K562 (cell line): Measurements from ENCODE around the gene RBPMS2. TPM values are rescaled to one million over a fixed set of nuclear protein-coding genes. Genes with fewer than 3 reads are reported as not detected.

Experiments used
- ATAC-seq: fragments of 200-7000 bp; cut with Tn5 transposase; 3 replicates; pipeline ENCODE4 v1.9.1; 2020; ENCODE audit warnings: moderate library complexity
- BruUV-seq: library from RNA; stranded (reverse); fragments of 400-500 nt; replicated peaks from 2 replicates; lab custom pipeline; 2021; lab: Mats Ljungman, UMichigan
- CTCF ChIA-PET: fragments of 300-600 bp; formaldehyde crosslinking; extraction: SDS; loops from one replicate; lab custom pipeline; 2021; ENCODE audit warnings: low intra/inter-chr PET ratio; lab: Yijun Ruan, JAX
- POLR2A ChIA-PET: fragments of 300-600, 350-650 bp; sonication (Branson Sonifier 250); formaldehyde crosslinking; extraction: SDS; loops from one replicate; lab custom pipeline; 2021; ENCODE audit warnings: antibody characterized with exemption, inconsistent platforms; lab: Yijun Ruan, JAX
- DNase-seq, 4 experiments: peaks; one replicate each; pipeline versions ENCODE4 v3.0.0 to v3.0.0-alpha.2; 2011 to 2018; ENCODE audit warnings: low spot score in 3 of 4, mixed read lengths in 3 of 4; ENCODE audit errors: extremely low read depth in 1 of 4
- FAIRE-seq: peaks from 2 replicates; lab custom pipeline; 2011; peaks lifted over from hg19 to GRCh38; lab: Jason Lieb, UNC
- H2AFZ ChIP-seq: 2 replicates; pipeline ENCODE4 v1.6.0; 2011; ENCODE audit warnings: low read depth, low read length, control low read depth, inconsistent platforms
- H3K27ac ChIP-seq: fragments of 200-600 bp; 3 replicates; pipeline ENCODE4 v1.8.0; 2011; ENCODE audit warnings: low read depth, mild to moderate bottlenecking, control low read depth, inconsistent platforms, low read length, moderate library complexity, mixed read lengths; ENCODE audit errors: extremely low read depth
- H3K27me3 ChIP-seq, 2 experiments: fragments of 300-600 bp in 1 of 2; 2 replicates in 1 of 2; 3 replicates in 1 of 2; pipeline versions ENCODE4 v1.6.0 to v1.8.0; 2011; ENCODE audit warnings: inconsistent platforms in 2 of 2, low read length in 2 of 2, mild to moderate bottlenecking in 1 of 2, mixed read lengths in 1 of 2, moderate library complexity in 1 of 2; ENCODE audit not compliant: control insufficient read depth in 2 of 2, insufficient read depth in 2 of 2
- H3K36me3 ChIP-seq: fragments of 300-600 bp; 3 replicates; pipeline ENCODE4 v1.8.0; 2011; ENCODE audit warnings: mild to moderate bottlenecking, low read length, inconsistent platforms; ENCODE audit not compliant: control insufficient read depth, insufficient read depth
- H3K4me1 ChIP-seq, 2 experiments: fragments of 200-600 bp in 1 of 2; replicated peaks in 1 of 2; 2 replicates in 1 of 2; 3 replicates in 1 of 2; pipeline versions ENCODE4 v1.5.1 to v1.8.0; 2011; ENCODE audit warnings: inconsistent platforms in 2 of 2, low read length in 2 of 2, mild to moderate bottlenecking in 1 of 2, mixed read lengths in 1 of 2, moderate library complexity in 1 of 2; ENCODE audit not compliant: control insufficient read depth in 2 of 2, insufficient read depth in 2 of 2
- H3K4me2 ChIP-seq: 2 replicates; pipeline ENCODE4 v1.6.1; 2011; ENCODE audit warnings: low read length, control low read depth, inconsistent platforms, mixed read lengths; ENCODE audit not compliant: insufficient read depth
- H3K4me3 ChIP-seq: fragments of 200-600 bp; sonication (generic), shearing (Covaris generic); 2 replicates; pipeline ENCODE4 v1.5.1; 2016; ENCODE audit warnings: control low read depth, inconsistent platforms
- H3K79me2 ChIP-seq: fragments of 200-600 bp; 3 replicates; pipeline ENCODE4 v1.8.0; 2011; ENCODE audit warnings: low read length, inconsistent platforms; ENCODE audit not compliant: control insufficient read depth, insufficient read depth
- H3K9ac ChIP-seq, 2 experiments: 2 replicates each; pipeline versions ENCODE4 v1.6.0 to v1.6.1; 2011; ENCODE audit warnings: low read depth in 2 of 2, low read length in 2 of 2, control low read depth in 1 of 2, inconsistent platforms in 1 of 2, mild to moderate bottlenecking in 1 of 2, mixed read lengths in 1 of 2; ENCODE audit not compliant: insufficient read depth in 1 of 2
- H3K9me1 ChIP-seq: one replicate; pipeline ENCODE4 v1.6.0; 2011; ENCODE audit warnings: inconsistent platforms, mild to moderate bottlenecking, low read length, moderate library complexity; ENCODE audit not compliant: control insufficient read depth, insufficient read depth
- H3K9me3 ChIP-seq: replicated peaks from 2 replicates; pipeline ENCODE4 v1.5.1; 2011; ENCODE audit warnings: low read depth, low read length, inconsistent platforms; ENCODE audit not compliant: control insufficient read depth, insufficient read depth
- H4K20me1 ChIP-seq: replicated peaks from 2 replicates; pipeline ENCODE4 v1.6.1; 2011; ENCODE audit warnings: low read length, inconsistent platforms, mixed read lengths; ENCODE audit not compliant: control insufficient read depth, insufficient read depth
- ETV5 ChIP-seq: sonication (generic); formaldehyde crosslinking; IDR thresholded peaks from 2 replicates; pipeline ENCODE4 v1.4.0; 2020; ENCODE audit warnings: low read depth, mild to moderate bottlenecking, missing genetic modification reagents
- HMBOX1 ChIP-seq: sonication (generic); IDR thresholded peaks from 2 replicates; pipeline ENCODE4 v1.6.1; 2016
- MLX ChIP-seq, 2 experiments: fragments of 450-650 bp in 1 of 2; sonication (generic) in 1 of 2; formaldehyde crosslinking; conservative IDR thresholded peaks; 2 replicates each; pipeline versions ENCODE4 v1.4.0 to v1.8.1; 2020 to 2022; ENCODE audit warnings: mild to moderate bottlenecking in 1 of 2, missing genetic modification reagents in 1 of 2
- PRDM10 ChIP-seq: fragments of 450-650 bp; IDR thresholded peaks from 2 replicates; pipeline ENCODE4 v1.6.1; 2018; ENCODE audit not compliant: partially characterized antibody
- RFX1 ChIP-seq: fragments of 450-650 bp; IDR thresholded peaks from 2 replicates; pipeline ENCODE4 v1.6.1; 2016; ENCODE audit warnings: mild to moderate bottlenecking, moderate library complexity
- RFX7 ChIP-seq: fragments of 250-450 bp; sonication (Bioruptor Pico); IDR thresholded peaks from 2 replicates; pipeline ENCODE4 v1.5.1; 2021; ENCODE audit warnings: mild to moderate bottlenecking
- TCF3 ChIP-seq: sonication (generic); formaldehyde crosslinking; IDR thresholded peaks from 2 replicates; pipeline ENCODE4 v1.4.0; 2020; ENCODE audit warnings: mild to moderate bottlenecking, missing genetic modification reagents
- VEZF1 ChIP-seq: fragments of 200-800 bp; sonication (Bioruptor generic); IDR thresholded peaks from 2 replicates; pipeline ENCODE4 v1.6.1; 2017; ENCODE audit warnings: missing genetic modification characterization, missing compliant biosample characterization
- ZBTB49 ChIP-seq: sonication (generic); formaldehyde crosslinking; IDR thresholded peaks from 2 replicates; pipeline ENCODE4 v1.8.0; 2022; ENCODE audit warnings: missing genetic modification reagents, mild to moderate bottlenecking, borderline replicate concordance
- ZNF253 ChIP-seq: fragments of 250-450 bp; sonication (Bioruptor Pico); conservative IDR thresholded peaks from 2 replicates; pipeline ENCODE4 v1.6.1; 2021; ENCODE audit warnings: mild to moderate bottlenecking
- ZNF644 ChIP-seq: fragments of 200-800 bp; sonication (Bioruptor generic); IDR thresholded peaks from 2 replicates; pipeline ENCODE4 v1.6.1; 2016; ENCODE audit warnings: low read depth, missing genetic modification characterization, missing compliant biosample characterization
- WGBS: fragments of 100-300 bp; shearing (Covaris generic); methylation state at CpG from one replicate; pipeline ENCODE4 v1.1.6; 2016; ENCODE audit warnings: low coverage, mixed read lengths; ENCODE audit not compliant: insufficient coverage; ENCODE audit errors: missing lambda C conversion rate; 5-methylcytosine and 5-hydroxymethylcytosine counted together
- in situ Hi-C: fragments of 300-500 bp; cut with MboI; formaldehyde crosslinking; loops from 4 replicates; pipeline ENCODE4 v1.15.0; 2018; ENCODE audit warnings: inconsistent platforms, mixed read lengths
- intact Hi-C: fragments of 100-400 bp; cut with micrococcal nuclease; formaldehyde crosslinking; loops from 2 replicates; pipeline ENCODE4 v1.14.2; 2022
- polyA plus RNA-seq, 8 experiments: library from polyadenylated mRNA; depleted of rRNA in 4 of 8; stranded (reverse) in 5 of 8; unstranded in 3 of 8; fragments of >200 nt; fragmentation: Nextera tagmentation in 2 of 8; fragmentation: Illumina TruSeq in 1 of 8; extraction: Ambion mirVana in 2 of 8; extraction: Trizol in 1 of 8; gene quantifications; 2 replicates each; pipeline versions ENCODE4 v1.2.1 to v1.2.3, GENCODE V29; 2011 to 2014; ENCODE audit warnings: inconsistent platforms in 1 of 8, missing spikeins in 1 of 8
- total RNA-seq, 7 experiments: library from RNA; depleted of rRNA in 6 of 7; stranded (reverse); fragments of >200 nt in 6 of 7; fragmentation: Illumina TruSeq in 2 of 7; extraction: Trizol in 2 of 7; gene quantifications; 2 replicates each; pipeline versions ENCODE4 v1.2.1 to v1.2.3, GENCODE V29; 2011 to 2021; ENCODE audit warnings: low replicate concordance in 1 of 7

The RBPMS2 gene
- total and polyA plus RNA-seq, 9 of the 15 experiments (the other 6 are each of a cell fraction or from before 2014, with no cell fraction given) = 0.11 to 2.6 (median 0.37) TPM; not detected in 1

- TF ChIP-seq MLX (CRISPR knock-in tag; conservative IDR thresholded peaks at IDR 0.05) = no peak
Observed at GRCh38 chr15:64705006-64705405, 70.4 kb downstream of the RBPMS2 start (continued).

- H3K9ac ChIP-seq = peak overlapping the region; percentile 77 to 93; a peak in 3 of 4 replicates
- peak overlapping the region; percentile 99 for H3K4me2 ChIP-seq
- peaks cover 18 to 30% of the 10 kb centered on the region in 2 experiments for H3K4me1 ChIP-seq
- H3K36me3 ChIP-seq = peaks cover 4% of the 10 kb centered on the region; the same call in 2 of the 3 replicates
- no peaks in the 10 kb centered on the region for H3K27me3 ChIP-seq
- BruUV-seq = no TSS peak
- ChIA-PET POLR2A (interaction anchor here (0.5 to 2.0 kb wide), 3 partner anchors 8 to 505 kb away, joined by 3 to 7 read pairs (median 3); no protein-coding TSS in a partner anchor), CTCF (no interaction called here)
- H3K9me1 ChIP-seq = no peaks in the 10 kb centered on the region
- FAIRE-seq = peak; percentile 87
- intact Hi-C loops = no loop called here
- in situ Hi-C loops = no loop called here
- peak overlapping the region; percentile 65; the same call in 2 of the 3 replicates for H3K27ac ChIP-seq
- no peak for ATAC-seq
- peak overlapping the region; percentile 99 for H2AFZ ChIP-seq
- no peaks in the 10 kb centered on the region for H3K9me3 ChIP-seq
- H4K20me1 ChIP-seq = peaks cover 4% of the 10 kb centered on the region; the same call in 1 of the 2 replicates
- peak overlapping the region; percentile 79 for H3K4me3 ChIP-seq
- peak in 1 of 4 experiments; percentile 38 for DNase-seq
- WGBS = 14% methylated on average over 7 of the region's 7 CpGs
- H3K79me2 ChIP-seq = peaks cover 40% of the 10 kb centered on the region
- TF ChIP-seq HMBOX1 (peak; percentile 53; the same call in 1 of the 2 replicates), ZNF644 (tag) (no peak), RFX7 (CRISPR knock-in tag) (no peak), RFX1 (no peak), ZNF253 (no peak), VEZF1 (CRISPR knock-in tag) (no peak), PRDM10 (peak; percentile 7), ETV5 (no peak), TCF3 (CRISPR knock-in tag) (no peak), ZBTB49 (CRISPR knock-in tag) (no peak)
Observed at GRCh38 chr15:64703632-64703959, 71.8 kb downstream of the RBPMS2 start.
